Endothelial cell of umbilical vein (primary cell): ENCODE measurements around the gene AIF1L.

Source experiments
- EZH2 ChIP-seq: IDR thresholded peaks from 2 replicates; pipeline ENCODE4 v1.6.1; 2012; ENCODE audit warnings: borderline replicate concordance, low read depth, mild to moderate bottlenecking, moderate library complexity, low read length, inconsistent platforms; ENCODE audit not compliant: severe bottlenecking
- TF ChIP-seq, protein P1 (sequence below), 2 donors: IDR thresholded peaks; 1 replicate in 1 of 2; 2 replicates in 1 of 2; pipeline ENCODE4 v1.5.1; 2011; ENCODE audit warnings: low read length in 2 of 2, mild to moderate bottlenecking in 2 of 2, moderate library complexity in 2 of 2, control low read depth in 1 of 2, inconsistent platforms in 1 of 2, low read depth in 1 of 2; ENCODE audit not compliant: insufficient read depth in 1 of 2; ENCODE audit errors: extremely low read depth in 1 of 2

DNA sequence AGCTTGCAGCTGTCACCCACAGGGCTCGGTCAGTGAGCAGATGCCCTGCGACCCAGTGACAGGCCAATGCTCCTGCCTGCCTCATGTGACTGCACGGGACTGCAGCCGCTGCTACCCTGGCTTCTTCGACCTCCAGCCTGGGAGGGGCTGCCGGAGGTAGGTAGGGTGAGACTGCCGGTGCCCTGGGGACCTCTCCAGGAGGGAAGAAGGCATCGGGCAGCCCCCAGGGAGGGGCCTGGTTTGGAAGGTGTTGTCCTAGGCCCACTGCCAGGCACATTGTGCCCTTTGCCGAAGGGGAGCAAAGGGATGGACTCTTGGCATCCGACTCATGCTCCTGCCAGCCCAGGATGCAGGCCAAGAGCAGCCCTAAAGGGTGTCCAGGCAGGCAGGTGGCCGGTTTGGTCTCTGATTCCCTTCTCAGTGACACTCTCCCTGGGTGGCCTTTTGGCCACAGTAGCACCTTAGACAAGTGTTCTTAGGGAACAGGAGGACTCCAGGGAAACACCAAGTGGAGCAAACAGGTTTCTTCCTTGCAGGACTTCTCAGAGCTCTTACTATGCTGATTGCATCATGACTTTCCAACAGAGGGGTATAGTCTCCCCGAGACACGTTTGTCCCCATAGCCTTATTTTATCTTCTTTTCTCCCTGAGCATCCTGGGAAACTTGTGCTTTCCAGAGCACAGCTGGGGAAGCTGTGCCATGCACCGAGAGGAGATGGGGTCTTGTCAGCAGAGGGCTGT lies 28.1 kb upstream of the AIF1L start:
- TF ChIP-seq, protein P1, sequence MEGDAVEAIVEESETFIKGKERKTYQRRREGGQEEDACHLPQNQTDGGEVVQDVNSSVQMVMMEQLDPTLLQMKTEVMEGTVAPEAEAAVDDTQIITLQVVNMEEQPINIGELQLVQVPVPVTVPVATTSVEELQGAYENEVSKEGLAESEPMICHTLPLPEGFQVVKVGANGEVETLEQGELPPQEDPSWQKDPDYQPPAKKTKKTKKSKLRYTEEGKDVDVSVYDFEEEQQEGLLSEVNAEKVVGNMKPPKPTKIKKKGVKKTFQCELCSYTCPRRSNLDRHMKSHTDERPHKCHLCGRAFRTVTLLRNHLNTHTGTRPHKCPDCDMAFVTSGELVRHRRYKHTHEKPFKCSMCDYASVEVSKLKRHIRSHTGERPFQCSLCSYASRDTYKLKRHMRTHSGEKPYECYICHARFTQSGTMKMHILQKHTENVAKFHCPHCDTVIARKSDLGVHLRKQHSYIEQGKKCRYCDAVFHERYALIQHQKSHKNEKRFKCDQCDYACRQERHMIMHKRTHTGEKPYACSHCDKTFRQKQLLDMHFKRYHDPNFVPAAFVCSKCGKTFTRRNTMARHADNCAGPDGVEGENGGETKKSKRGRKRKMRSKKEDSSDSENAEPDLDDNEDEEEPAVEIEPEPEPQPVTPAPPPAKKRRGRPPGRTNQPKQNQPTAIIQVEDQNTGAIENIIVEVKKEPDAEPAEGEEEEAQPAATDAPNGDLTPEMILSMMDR (IDR thresholded peaks at IDR 0.05; ENCODE audit: extremely low read depth in 1 of 2, insufficient read depth in 1 of 2, low read depth in 1 of 2, low read length in 2 of 2): no peak
- no peak for TF ChIP-seq EZH2
